ENCODE data around the gene TNNT1. TPM values are rescaled to one million over a fixed set of nuclear protein-coding genes. Genes with fewer than 3 reads are reported as not detected.
A peak's percentile ranks its signal among the peaks of the same experiment; 100 is the strongest.

The TNNT1 gene
- total RNA-seq, 4 donors from 2014 or later: 1.6 to 4.1 TPM; not detected in 2

GRCh38 chr19:55193481-55193880, 44.5 kb upstream of the TNNT1 start:
- Histone ChIP-seq H3K4me3 (no peak overlapping the region), H3K36me3 (no peaks in the 10 kb centered on the region), H3K9me3 (no peaks in the 10 kb centered on the region), H3K4me1 (no peaks in the 10 kb centered on the region), H3K27ac (no peak overlapping the region), H3K27me3 (no peaks in the 10 kb centered on the region)
- DNase-seq: no peak
- no peak for TF ChIP-seq POLR2A (IDR thresholded peaks at IDR 0.05)
- no peak for TF ChIP-seq EP300 (IDR thresholded peaks at IDR 0.05; ENCODE audit: low read depth)
- TF ChIP-seq POLR2AphosphoS5 (IDR thresholded peaks at IDR 0.05): no peak
- TF ChIP-seq CTCF (IDR thresholded peaks at IDR 0.05): no peak
- 83% methylated on average over 12 of the region's 12 CpGs; no CpG with 5 or more reads in 1 of the 2 donors for WGBS, 2 donors (ENCODE audit: low coverage in 1 of 2)
- intact Hi-C loops (cut with DNase I; ENCODE audit: low total_unique reads) (no loop called here), in situ Hi-C loops (cut with MboI; ENCODE audit: low pct_ligation_motif_present in 1 of 4, low pct_unique_long_range_greater_than_20kb in 1 of 4, low sequenced_read_pairs in 3 of 4) (no loop called here)

- Histone ChIP-seq H3K4me1 (no peaks in the 10 kb centered on the region), H3K9me3 (no peaks in the 10 kb centered on the region), H3K4me3 (no peak overlapping the region), H3K27ac (no peak overlapping the region), H3K27me3 (no peaks in the 10 kb centered on the region), H3K36me3 (no peaks in the 10 kb centered on the region)
- intact Hi-C loops (cut with DNase I; ENCODE audit: low total_unique reads) (no loop called here), in situ Hi-C loops (cut with MboI; ENCODE audit: low pct_ligation_motif_present in 1 of 4, low pct_unique_long_range_greater_than_20kb in 1 of 4, low sequenced_read_pairs in 3 of 4) (no loop called here)
- TF ChIP-seq CTCF (IDR thresholded peaks at IDR 0.05) (no peak), POLR2AphosphoS5 (IDR thresholded peaks at IDR 0.05) (peak in 2 of 3 donors; percentile 12 to 25), POLR2A (IDR thresholded peaks at IDR 0.05) (no peak), EP300 (IDR thresholded peaks at IDR 0.05; ENCODE audit: low read depth) (no peak)
- WGBS, 2 donors (ENCODE audit: low coverage in 1 of 2): 77 to 78% methylated on average over 9 to 15 of the region's 15 CpGs
- peak; percentile 23 for DNase-seq
Observed at GRCh38 chr19:55189403-55189835, 40.4 kb upstream of the TNNT1 start.

- in situ Hi-C loops (cut with MboI; ENCODE audit: low pct_ligation_motif_present in 1 of 4, low pct_unique_long_range_greater_than_20kb in 1 of 4, low sequenced_read_pairs in 3 of 4): no loop called here
- TF ChIP-seq POLR2AphosphoS5 (IDR thresholded peaks at IDR 0.05): no peak
- no peak for TF ChIP-seq EP300 (IDR thresholded peaks at IDR 0.05; ENCODE audit: low read depth)
- no peak for TF ChIP-seq CTCF (IDR thresholded peaks at IDR 0.05)
- TF ChIP-seq POLR2A (IDR thresholded peaks at IDR 0.05): no peak
- DNase-seq: no peak
- Histone ChIP-seq H3K4me1 (no peaks in the 10 kb centered on the region), H3K27ac (peak overlapping the region in 1 of 4 donors; percentile 48), H3K4me3 (no peak overlapping the region), H3K27me3 (no peaks in the 10 kb centered on the region), H3K36me3 (no peaks in the 10 kb centered on the region), H3K9me3 (no peaks in the 10 kb centered on the region)
- WGBS, 2 donors (ENCODE audit: low coverage in 1 of 2): 54 to 94% methylated on average over 3 to 8 of the region's 8 CpGs
- intact Hi-C loops (cut with DNase I; ENCODE audit: low total_unique reads): no loop called here
Observed at GRCh38 chr19:55188625-55189024, 39.6 kb upstream of the TNNT1 start.

DNA sequence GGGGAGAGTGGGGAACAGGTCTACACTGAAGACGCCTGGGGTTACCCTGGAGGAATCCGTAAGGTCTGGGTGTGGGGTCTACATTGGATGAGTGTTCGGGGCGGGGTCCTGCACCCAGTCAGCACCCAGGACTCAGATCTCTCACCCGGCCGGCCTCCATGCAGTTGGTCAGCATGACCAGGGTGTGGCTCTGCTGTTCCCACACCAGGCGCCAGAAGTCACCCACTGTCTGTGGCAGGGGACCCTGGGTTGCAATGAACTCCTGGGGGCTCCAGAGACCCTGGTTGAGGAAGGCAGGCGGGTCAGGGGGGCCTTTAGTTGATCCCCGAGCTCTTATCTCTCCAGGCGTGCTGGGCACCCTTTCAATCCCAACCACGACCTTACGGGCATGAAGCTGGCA, 37.1 kb upstream of the TNNT1 start:
- Histone ChIP-seq H3K4me3 (no peak overlapping the region), H3K4me1 (no peaks in the 10 kb centered on the region), H3K27ac (no peak overlapping the region), H3K27me3 (peaks cover 18% of the 10 kb centered on the region), H3K9me3 (no peaks in the 10 kb centered on the region), H3K36me3 (no peaks in the 10 kb centered on the region)
- TF ChIP-seq POLR2AphosphoS5 (IDR thresholded peaks at IDR 0.05) (no peak), POLR2A (IDR thresholded peaks at IDR 0.05) (no peak), CTCF (IDR thresholded peaks at IDR 0.05) (no peak), EP300 (IDR thresholded peaks at IDR 0.05; ENCODE audit: low read depth) (no peak)
- 81% methylated on average over 12 of the region's 12 CpGs; no CpG with 5 or more reads in 1 of the 2 donors for WGBS, 2 donors (ENCODE audit: low coverage in 1 of 2)
- in situ Hi-C loops (cut with MboI; ENCODE audit: low pct_ligation_motif_present in 1 of 4, low pct_unique_long_range_greater_than_20kb in 1 of 4, low sequenced_read_pairs in 3 of 4) (no loop called here), intact Hi-C loops (cut with DNase I; ENCODE audit: low total_unique reads) (no loop called here)
- DNase-seq: no peak

All from transverse colon (tissue), 4 donors.